GM12891 (cell line): Measurements from ENCODE around the gene EVI5L.

Experiments
- PAX5 ChIP-seq: IDR thresholded peaks from 2 replicates; pipeline ENCODE4 v1.6.1; 2011; ENCODE audit warnings: low read length, moderate library complexity, mild to moderate bottlenecking; ENCODE audit not compliant: insufficient read depth, severe bottlenecking
- POLR2A ChIP-seq: IDR thresholded peaks from 2 replicates; pipeline ENCODE4 v1.6.1; 2011; ENCODE audit warnings: low read depth, low read length, control low read depth
- POLR2AphosphoS5 ChIP-seq: IDR thresholded peaks from 2 replicates; pipeline ENCODE4 v1.6.1; 2011; ENCODE audit warnings: low read depth, low read length, control low read depth
- SPI1 ChIP-seq: IDR thresholded peaks from 2 replicates; pipeline ENCODE4 v1.6.1; 2011; ENCODE audit warnings: low read depth, low read length, control low read depth
- TAF1 ChIP-seq: IDR thresholded peaks from 2 replicates; pipeline ENCODE4 v1.6.1; 2011; ENCODE audit warnings: low read depth, low read length, control low read depth

DNA sequence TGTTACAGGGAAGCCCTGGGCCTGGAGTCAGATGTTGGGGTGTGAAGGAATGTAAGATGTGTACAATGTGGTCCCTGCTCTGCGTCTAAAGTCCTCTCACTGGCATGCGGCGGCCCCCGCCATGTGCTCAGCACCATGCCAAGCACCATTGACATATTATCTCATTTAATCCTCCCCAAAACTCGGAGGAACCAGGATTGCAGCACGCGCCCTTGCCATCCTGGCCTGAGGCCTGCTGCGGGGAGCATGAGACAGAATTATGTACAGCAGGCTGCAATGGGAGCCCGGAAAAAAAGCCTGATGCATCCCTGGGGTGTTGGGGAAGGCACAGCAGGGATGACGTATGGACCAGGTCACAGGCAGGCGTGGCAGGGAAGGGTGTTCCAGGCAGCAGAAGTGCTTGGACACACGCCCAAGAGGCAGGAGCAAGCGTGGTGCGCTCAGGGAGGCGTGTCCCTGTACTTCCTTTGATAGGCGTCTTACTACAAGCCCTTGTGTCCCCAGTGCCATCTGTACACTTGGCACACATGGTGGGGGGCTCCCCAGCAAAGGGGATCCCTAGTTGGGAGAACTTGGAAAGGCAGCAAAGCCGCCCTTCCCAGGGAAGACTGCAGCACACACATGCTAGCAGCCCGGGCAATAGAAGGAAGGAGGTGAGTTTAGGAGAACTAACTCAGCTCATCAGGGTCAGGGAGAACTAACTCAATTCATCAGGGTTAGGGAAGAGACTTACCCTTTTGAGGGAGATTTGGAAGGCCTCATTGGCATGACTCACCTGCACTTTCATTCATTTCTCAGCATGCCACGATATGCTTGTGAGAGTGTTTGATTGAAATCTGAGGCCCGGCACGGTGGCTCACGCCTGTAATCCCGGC, 3.4 kb downstream of the EVI5L start:
- TF ChIP-seq POLR2A (no peak), POLR2AphosphoS5 (no peak), SPI1 (no peak), TAF1 (no peak), PAX5 (no peak)
